IMR-90 (cell line): ENCODE data around the gene GRPEL2. TPM values are rescaled to one million over a fixed set of nuclear protein-coding genes. Genes with fewer than 3 reads are reported as not detected.

Experiments used
- ATAC-seq: fragments of 200-7000 bp; cut with Tn5 transposase; 2 replicates; pipeline ENCODE4 v1.9.1; 2020; ENCODE audit warnings: low read depth, mild to moderate bottlenecking, moderate library complexity
- BruUV-seq: library from RNA; stranded (reverse); fragments of 400-500 nt; replicated peaks from 2 replicates; lab custom pipeline; 2021; lab: Mats Ljungman, UMichigan
- CTCF ChIA-PET: fragments of 300-600 bp; formaldehyde crosslinking; extraction: SDS; loops from one replicate; lab custom pipeline; 2021; ENCODE audit warnings: antibody characterized with exemption; lab: Yijun Ruan, JAX
- POLR2A ChIA-PET: fragments of 300-600 bp; sonication (Branson Sonifier 250); formaldehyde crosslinking; loops from one replicate; lab custom pipeline; 2022; ENCODE audit warnings: antibody characterized with exemption; ENCODE audit not compliant: unreplicated experiment; lab: Charles Lee
- DNase-seq: peaks from one replicate; pipeline ENCODE4 v3.0.0; 2013
- H2AFZ ChIP-seq: replicated peaks from 2 replicates; pipeline ENCODE3; 2013; ENCODE audit warnings: low read length, mild to moderate bottlenecking; ENCODE audit not compliant: poor library complexity
- H2AK5ac ChIP-seq: 2 replicates; pipeline ENCODE4 v1.6.1; 2013; ENCODE audit warnings: low read depth, low read length, inconsistent platforms
- H2AK9ac ChIP-seq: replicated peaks from 2 replicates; pipeline ENCODE3; 2013; ENCODE audit warnings: mild to moderate bottlenecking, low read depth, low read length, moderate library complexity; ENCODE audit not compliant: poor library complexity
- H2BK120ac ChIP-seq: 2 replicates; pipeline ENCODE4 v1.6.1; 2013; ENCODE audit warnings: low read depth, low read length, inconsistent platforms
- H2BK15ac ChIP-seq: 3 replicates; pipeline ENCODE4 v1.6.1; 2013; ENCODE audit warnings: low read depth, low read length, inconsistent platforms
- H2BK20ac ChIP-seq: 2 replicates; pipeline ENCODE4 v1.6.1; 2013; ENCODE audit warnings: low read depth, mild to moderate bottlenecking, inconsistent platforms, low read length, moderate library complexity
- H2BK5ac ChIP-seq: 2 replicates; pipeline ENCODE4 v1.6.1; 2013; ENCODE audit warnings: mild to moderate bottlenecking, low read depth, low read length, inconsistent platforms; ENCODE audit not compliant: poor library complexity, severe bottlenecking
- H3K14ac ChIP-seq: replicated peaks from 2 replicates; pipeline ENCODE4 v1.6.1; 2013; ENCODE audit warnings: low read depth, low read length, inconsistent platforms
- H3K18ac ChIP-seq: 2 replicates; pipeline ENCODE4 v1.6.1; 2013; ENCODE audit warnings: low read depth, low read length, control low read depth
- H3K23ac ChIP-seq: 2 replicates; pipeline ENCODE4 v1.6.1; 2013; ENCODE audit warnings: low read depth, low read length, inconsistent platforms
- H3K27ac ChIP-seq: 2 replicates; pipeline ENCODE4 v1.5.1; 2013; ENCODE audit warnings: mild to moderate bottlenecking, control low read depth, low read length; ENCODE audit not compliant: insufficient read depth
- H3K27me3 ChIP-seq: 2 replicates; pipeline ENCODE4 v1.6.1; 2013; ENCODE audit warnings: low read length; ENCODE audit not compliant: control insufficient read depth, insufficient read depth
- H3K36me3 ChIP-seq: 2 replicates; pipeline ENCODE4 v1.6.1; 2013; ENCODE audit warnings: low read length, mixed read lengths; ENCODE audit not compliant: control insufficient read depth, insufficient read depth
- H3K4ac ChIP-seq: 2 replicates; pipeline ENCODE4 v1.6.1; 2013; ENCODE audit warnings: low read depth, low read length, inconsistent platforms
- H3K4me1 ChIP-seq: 2 replicates; pipeline ENCODE4 v1.6.1; 2013; ENCODE audit warnings: low read length, mixed read lengths; ENCODE audit not compliant: control insufficient read depth, insufficient read depth
- H3K4me2 ChIP-seq: 2 replicates; pipeline ENCODE4 v1.6.1; 2013; ENCODE audit warnings: low read depth, mild to moderate bottlenecking, control low read depth, low read length, moderate library complexity
- H3K4me3 ChIP-seq: 2 replicates; pipeline ENCODE4 v1.5.1; 2013; ENCODE audit warnings: low read depth, mild to moderate bottlenecking, control low read depth, low read length, moderate library complexity; ENCODE audit not compliant: insufficient read depth
- H3K56ac ChIP-seq: 2 replicates; pipeline ENCODE4 v1.6.1; 2013; ENCODE audit warnings: low read length, inconsistent platforms; ENCODE audit not compliant: insufficient read depth; ENCODE audit errors: extremely low read depth
- H3K79me1 ChIP-seq, 2 experiments: 2 replicates each; pipeline ENCODE4 v1.6.1; 2013; ENCODE audit warnings: low read length in 2 of 2, inconsistent platforms in 1 of 2, low read depth in 1 of 2
- H3K9ac ChIP-seq: 2 replicates; pipeline ENCODE4 v1.6.1; 2013; ENCODE audit warnings: low read depth, low read length, control low read depth
- H3K9me1 ChIP-seq: 2 replicates; pipeline ENCODE4 v1.6.1; 2013; ENCODE audit warnings: low read length, inconsistent platforms; ENCODE audit not compliant: insufficient read depth
- H3K9me3 ChIP-seq: 2 replicates; pipeline ENCODE4 v1.6.1; 2013; ENCODE audit warnings: low read length; ENCODE audit not compliant: control insufficient read depth, insufficient read depth
- H4K20me1 ChIP-seq: 2 replicates; pipeline ENCODE4 v1.6.1; 2013; ENCODE audit warnings: low read length, inconsistent platforms; ENCODE audit not compliant: insufficient read depth
- H4K5ac ChIP-seq: 2 replicates; pipeline ENCODE4 v1.6.1; 2013; ENCODE audit warnings: mild to moderate bottlenecking, low read depth, low read length, control low read depth
- H4K8ac ChIP-seq, 2 experiments: 2 replicates each; pipeline ENCODE4 v1.6.1; 2013; ENCODE audit warnings: low read depth in 2 of 2, low read length in 2 of 2, control low read depth in 1 of 2, inconsistent platforms in 1 of 2
- H4K91ac ChIP-seq: 2 replicates; pipeline ENCODE4 v1.6.1; 2013; ENCODE audit warnings: low read depth, low read length, inconsistent platforms; ENCODE audit not compliant: insufficient read depth
- BHLHE40 ChIP-seq: fragments of 150-350 bp; IDR thresholded peaks from 2 replicates; pipeline ENCODE4 v1.6.1; 2016; ENCODE audit warnings: mild to moderate bottlenecking, low read depth, low read length
- CEBPB ChIP-seq: IDR thresholded peaks from 2 replicates; pipeline ENCODE4 v1.6.1; 2012; ENCODE audit warnings: low read depth, low read length, improper control_type of control experiment
- CHD1 ChIP-seq: IDR thresholded peaks from 2 replicates; pipeline ENCODE4 v1.6.1; 2012; ENCODE audit warnings: low read depth, low read length, improper control_type of control experiment
- ELK1 ChIP-seq: fragments of 150-350 bp; IDR thresholded peaks from 2 replicates; pipeline ENCODE4 v1.6.1; 2016; ENCODE audit warnings: low read depth, mild to moderate bottlenecking, low read length, moderate library complexity, borderline replicate concordance
- FOS ChIP-seq: fragments of 150-350 bp; IDR thresholded peaks from 2 replicates; pipeline ENCODE4 v1.6.1; 2016; ENCODE audit warnings: low read depth, low read length
- MAFK ChIP-seq: IDR thresholded peaks from 2 replicates; pipeline ENCODE4 v1.6.1; 2012; ENCODE audit warnings: low read depth, low read length, improper control_type of control experiment
- MAZ ChIP-seq: IDR thresholded peaks from 2 replicates; pipeline ENCODE4 v1.6.1; 2012; ENCODE audit warnings: low read depth, mild to moderate bottlenecking, low read length, improper control_type of control experiment, moderate library complexity, borderline replicate concordance
- MXI1 ChIP-seq: IDR thresholded peaks from 2 replicates; pipeline ENCODE4 v1.6.1; 2012; ENCODE audit warnings: low read depth, mild to moderate bottlenecking, low read length, moderate library complexity, borderline replicate concordance
- NFE2L2 ChIP-seq: fragments of 150-350 bp; IDR thresholded peaks from 2 replicates; pipeline ENCODE4 v1.6.1; 2016; ENCODE audit warnings: low read depth, mild to moderate bottlenecking, low read length
- POLR2A ChIP-seq: IDR thresholded peaks from 2 replicates; pipeline ENCODE4 v1.6.1; 2012; ENCODE audit warnings: mild to moderate bottlenecking, low read depth, low read length
- RAD21 ChIP-seq: IDR thresholded peaks from 2 replicates; pipeline ENCODE4 v1.6.1; 2012; ENCODE audit warnings: low read length, improper control_type of control experiment
- RCOR1 ChIP-seq: IDR thresholded peaks from 2 replicates; pipeline ENCODE4 v1.6.1; 2012; ENCODE audit warnings: mild to moderate bottlenecking, low read length, improper control_type of control experiment; ENCODE audit not compliant: insufficient replicate concordance
- RFX5 ChIP-seq: IDR thresholded peaks from 2 replicates; pipeline ENCODE4 v1.8.0; 2012; ENCODE audit warnings: low read depth, mild to moderate bottlenecking, low read length, moderate library complexity
- SMC3 ChIP-seq: fragments of 150-350 bp; IDR thresholded peaks from 2 replicates; pipeline ENCODE4 v1.6.1; 2016; ENCODE audit warnings: low read depth, mild to moderate bottlenecking, antibody characterized with exemption, low read length, moderate library complexity
- dilution Hi-C: fragments of 300-500 bp; cut with HindIII; formaldehyde crosslinking; loops from one replicate; pipeline ENCODE4 v1.14.3; 2018; ENCODE audit warnings: low sequenced_read_pairs; ENCODE audit not compliant: unreplicated experiment
- in situ Hi-C: fragments of 300-500 bp; cut with MboI; formaldehyde crosslinking; loops from 3 replicates; pipeline ENCODE4 v1.14.3; 2019; ENCODE audit warnings: low sequenced_read_pairs, inconsistent platforms, mixed read lengths
- intact Hi-C: fragments of 100-400 bp; cut with micrococcal nuclease; formaldehyde crosslinking; loops from 2 replicates; pipeline ENCODE4 v1.10.0; 2022
- polyA plus RNA-seq, 3 experiments: library from polyadenylated mRNA; depleted of rRNA; stranded (reverse); fragments of >200 nt; gene quantifications; 2 replicates each; pipeline ENCODE4 v1.2.3, GENCODE V29; 2012; ENCODE audit warnings: low replicate concordance in 1 of 3
- total RNA-seq: library from RNA; depleted of rRNA; stranded (reverse); fragments of >200 nt; gene quantifications from 2 replicates; pipeline ENCODE4 v1.2.3, GENCODE V29; 2012
- TF ChIP-seq, protein P1 (sequence below): conservative IDR thresholded peaks from 2 replicates; pipeline ENCODE4 v1.5.1; 2012; ENCODE audit warnings: mild to moderate bottlenecking, low read depth, low read length, improper control_type of control experiment
- TF ChIP-seq, protein P2 (sequence below): fragments of 150-350 bp; IDR thresholded peaks from 2 replicates; pipeline ENCODE4 v1.6.1; 2017; ENCODE audit warnings: mild to moderate bottlenecking, antibody characterized with exemption, low read length, low read depth

Gene GRPEL2
- total and polyA plus RNA-seq, 2 of the 4 experiments (the other 2 are of a cell fraction): 6.2 to 18.1 TPM

- Histone ChIP-seq H4K91ac (peak overlapping the region; percentile 36; the same call in 1 of the 2 replicates), H3K4ac (peak overlapping the region; percentile 61; the same call in 1 of the 2 replicates), H2BK15ac (no peak overlapping the region; the same call in 2 of the 3 replicates), H4K5ac (peak overlapping the region; percentile 28), H3K9me3 (no peaks in the 10 kb centered on the region), H3K79me1 (no peaks in the 10 kb centered on the region), H2AK9ac (peak overlapping the region; percentile 12), H3K18ac (peak overlapping the region; percentile 25), H3K27ac (peak overlapping the region; percentile 44; the same call in 1 of the 2 replicates), H3K4me2 (no peak overlapping the region), H4K8ac (peak overlapping the region; percentile 10 to 63; a peak in 3 of 4 replicates), H3K23ac (0 out of 2 replicates have a peak overlapping the region, but pooled peaks have one; percentile 8), H3K14ac (0 out of 2 replicates have a peak overlapping the region, but pooled peaks have one; percentile 5), H2BK5ac (peak overlapping the region; percentile 67), H2BK120ac (peak overlapping the region; percentile 47; the same call in 1 of the 2 replicates), H3K56ac (no peak overlapping the region), H2BK20ac (peak overlapping the region; percentile 11; the same call in 1 of the 2 replicates), H3K9ac (no peak overlapping the region), H3K4me3 (no peak overlapping the region), H2AFZ (no peak overlapping the region), H3K27me3 (no peaks in the 10 kb centered on the region), H3K4me1 (peaks cover 11% of the 10 kb centered on the region), H3K36me3 (no peaks in the 10 kb centered on the region), H3K9me1 (peaks cover 7% of the 10 kb centered on the region), H2AK5ac (no peak overlapping the region), H4K20me1 (no peaks in the 10 kb centered on the region)
- in situ Hi-C loops (no loop called here), dilution Hi-C loops (no loop called here), intact Hi-C loops (no loop called here)
- CTCF ChIA-PET: interaction anchor here (1.3 kb wide), 1 partner anchor 42 kb away, joined by 3 read pairs; no protein-coding TSS in a partner anchor
- DNase-seq: peak; percentile 38
- ATAC-seq: peak; percentile 28; the same call in 1 of the 2 replicates
- no TSS peak for BruUV-seq
- POLR2A ChIA-PET: no interaction called here
- TF ChIP-seq BHLHE40: no peak
- TF ChIP-seq RAD21: no peak
- TF ChIP-seq ELK1: no peak
- TF ChIP-seq SMC3: no peak
- TF ChIP-seq FOS: no peak
- no peak for TF ChIP-seq RFX5
- TF ChIP-seq MXI1: no peak
- TF ChIP-seq MAFK: no peak
- no peak for TF ChIP-seq CHD1
- TF ChIP-seq CEBPB: no peak
- no peak for TF ChIP-seq NFE2L2
- TF ChIP-seq, protein P1, sequence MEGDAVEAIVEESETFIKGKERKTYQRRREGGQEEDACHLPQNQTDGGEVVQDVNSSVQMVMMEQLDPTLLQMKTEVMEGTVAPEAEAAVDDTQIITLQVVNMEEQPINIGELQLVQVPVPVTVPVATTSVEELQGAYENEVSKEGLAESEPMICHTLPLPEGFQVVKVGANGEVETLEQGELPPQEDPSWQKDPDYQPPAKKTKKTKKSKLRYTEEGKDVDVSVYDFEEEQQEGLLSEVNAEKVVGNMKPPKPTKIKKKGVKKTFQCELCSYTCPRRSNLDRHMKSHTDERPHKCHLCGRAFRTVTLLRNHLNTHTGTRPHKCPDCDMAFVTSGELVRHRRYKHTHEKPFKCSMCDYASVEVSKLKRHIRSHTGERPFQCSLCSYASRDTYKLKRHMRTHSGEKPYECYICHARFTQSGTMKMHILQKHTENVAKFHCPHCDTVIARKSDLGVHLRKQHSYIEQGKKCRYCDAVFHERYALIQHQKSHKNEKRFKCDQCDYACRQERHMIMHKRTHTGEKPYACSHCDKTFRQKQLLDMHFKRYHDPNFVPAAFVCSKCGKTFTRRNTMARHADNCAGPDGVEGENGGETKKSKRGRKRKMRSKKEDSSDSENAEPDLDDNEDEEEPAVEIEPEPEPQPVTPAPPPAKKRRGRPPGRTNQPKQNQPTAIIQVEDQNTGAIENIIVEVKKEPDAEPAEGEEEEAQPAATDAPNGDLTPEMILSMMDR: no peak
- TF ChIP-seq, protein P2, sequence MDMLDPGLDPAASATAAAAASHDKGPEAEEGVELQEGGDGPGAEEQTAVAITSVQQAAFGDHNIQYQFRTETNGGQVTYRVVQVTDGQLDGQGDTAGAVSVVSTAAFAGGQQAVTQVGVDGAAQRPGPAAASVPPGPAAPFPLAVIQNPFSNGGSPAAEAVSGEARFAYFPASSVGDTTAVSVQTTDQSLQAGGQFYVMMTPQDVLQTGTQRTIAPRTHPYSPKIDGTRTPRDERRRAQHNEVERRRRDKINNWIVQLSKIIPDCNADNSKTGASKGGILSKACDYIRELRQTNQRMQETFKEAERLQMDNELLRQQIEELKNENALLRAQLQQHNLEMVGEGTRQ: no peak
- TF ChIP-seq POLR2A: no peak
- TF ChIP-seq MAZ: no peak
- TF ChIP-seq RCOR1: no peak
Measured at GRCh38 chr5:149325166-149325735, 20.0 kb upstream of the GRPEL2 start.
